Measurements from ENCODE around the gene MED1. TPM values are rescaled to one million over a fixed set of nuclear protein-coding genes. Genes with fewer than 3 reads are reported as not detected.

MED1 gene
- total and polyA plus RNA-seq, 2 donors from 2014 or later: 7.1 to 34.6 TPM

DNA sequence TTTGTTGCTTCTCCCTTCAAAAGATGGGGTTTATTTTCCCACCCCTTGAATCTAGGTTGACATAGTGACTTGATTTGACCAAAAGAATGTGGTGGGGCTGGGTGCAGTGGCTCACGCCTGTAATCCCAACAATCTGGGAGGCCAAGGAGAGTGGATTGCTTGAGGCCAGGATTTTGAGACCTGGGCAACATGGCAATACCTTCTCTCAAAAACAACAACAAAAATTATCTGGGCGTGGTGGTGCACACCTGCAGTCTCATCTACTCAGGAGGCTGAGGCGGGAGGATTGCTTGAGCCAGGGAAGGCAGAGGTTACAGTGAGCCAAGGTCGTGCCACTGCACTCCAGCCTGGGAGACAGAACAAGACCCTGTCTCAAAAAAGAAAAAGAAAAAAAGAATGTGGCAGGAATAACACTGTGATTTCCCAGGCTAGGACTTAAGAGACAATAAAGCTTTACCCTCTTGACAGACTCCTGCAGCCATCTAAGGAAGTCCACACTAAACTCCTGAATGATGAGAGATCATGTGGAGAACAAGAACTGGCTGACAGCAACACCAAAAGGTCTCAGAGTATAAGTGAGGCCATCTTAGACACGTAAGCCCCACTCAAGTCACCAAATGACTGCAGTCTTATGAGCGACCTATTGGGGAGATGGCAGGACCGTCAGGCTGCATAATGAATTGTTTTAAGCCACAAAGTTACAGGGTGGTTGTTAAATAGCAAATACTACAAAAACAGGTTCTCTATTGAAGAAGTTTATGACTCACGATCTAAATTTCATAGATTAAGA lies 86.6 kb downstream of the MED1 start:
- intact Hi-C loops (cut with DNase I): no loop called here
- no peak overlapping the region for H3K9ac ChIP-seq (ENCODE audit: low read length in 3 of 3)
- no peaks in the 10 kb centered on the region for H3K27me3 ChIP-seq (ENCODE audit: control insufficient read depth, insufficient read depth, low read length)
- H3K4me3 ChIP-seq (ENCODE audit: low read length in 3 of 3): no peak overlapping the region
- H3K4me1 ChIP-seq (ENCODE audit: control insufficient read depth in 2 of 3, insufficient read depth in 2 of 3, low read depth in 1 of 3, low read length in 3 of 3): peaks cover 0 to 4% (median 0%) of the 10 kb centered on the region in 3 donors
- TF ChIP-seq, protein P1, sequence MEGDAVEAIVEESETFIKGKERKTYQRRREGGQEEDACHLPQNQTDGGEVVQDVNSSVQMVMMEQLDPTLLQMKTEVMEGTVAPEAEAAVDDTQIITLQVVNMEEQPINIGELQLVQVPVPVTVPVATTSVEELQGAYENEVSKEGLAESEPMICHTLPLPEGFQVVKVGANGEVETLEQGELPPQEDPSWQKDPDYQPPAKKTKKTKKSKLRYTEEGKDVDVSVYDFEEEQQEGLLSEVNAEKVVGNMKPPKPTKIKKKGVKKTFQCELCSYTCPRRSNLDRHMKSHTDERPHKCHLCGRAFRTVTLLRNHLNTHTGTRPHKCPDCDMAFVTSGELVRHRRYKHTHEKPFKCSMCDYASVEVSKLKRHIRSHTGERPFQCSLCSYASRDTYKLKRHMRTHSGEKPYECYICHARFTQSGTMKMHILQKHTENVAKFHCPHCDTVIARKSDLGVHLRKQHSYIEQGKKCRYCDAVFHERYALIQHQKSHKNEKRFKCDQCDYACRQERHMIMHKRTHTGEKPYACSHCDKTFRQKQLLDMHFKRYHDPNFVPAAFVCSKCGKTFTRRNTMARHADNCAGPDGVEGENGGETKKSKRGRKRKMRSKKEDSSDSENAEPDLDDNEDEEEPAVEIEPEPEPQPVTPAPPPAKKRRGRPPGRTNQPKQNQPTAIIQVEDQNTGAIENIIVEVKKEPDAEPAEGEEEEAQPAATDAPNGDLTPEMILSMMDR (IDR thresholded peaks at IDR 0.05; ENCODE audit: borderline replicate concordance, extremely low read depth, insufficient read depth): no peak
- no peak overlapping the region for H3K27ac ChIP-seq (ENCODE audit: low read depth in 2 of 2, low read length in 2 of 2)
- FAIRE-seq: no peak
- no peak for DNase-seq
- no peaks in the 10 kb centered on the region for H3K36me3 ChIP-seq (ENCODE audit: control insufficient read depth in 2 of 3, insufficient read depth in 3 of 3, low read length in 3 of 3)
- H3K9me3 ChIP-seq (ENCODE audit: control insufficient read depth in 2 of 3, insufficient read depth in 1 of 3, low read length in 3 of 3): no peaks in the 10 kb centered on the region

DNA sequence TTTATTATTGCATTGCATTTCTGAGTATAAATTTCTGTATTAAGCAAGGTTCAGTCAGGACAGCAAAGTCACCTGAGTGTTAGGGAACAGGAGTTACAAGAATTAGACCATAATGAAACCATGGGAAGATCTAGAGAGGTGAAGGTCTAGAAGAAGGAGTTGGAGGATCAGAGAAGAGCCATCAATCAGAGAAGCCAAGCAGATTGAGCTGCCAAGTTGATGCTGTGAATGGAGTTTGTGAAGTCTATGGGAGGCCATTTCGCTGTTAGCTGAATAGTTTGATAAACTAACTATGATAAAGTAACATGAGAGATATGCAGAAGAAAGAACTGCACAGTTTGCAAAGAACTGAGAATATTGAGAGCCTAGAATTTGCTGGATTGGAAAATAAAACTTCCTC lies 90.0 kb downstream of the MED1 start:
- TF ChIP-seq, protein P1 (IDR thresholded peaks at IDR 0.05; ENCODE audit: borderline replicate concordance, extremely low read depth, insufficient read depth): no peak
- no peaks in the 10 kb centered on the region for H3K27me3 ChIP-seq (ENCODE audit: control insufficient read depth, insufficient read depth, low read length)
- H3K36me3 ChIP-seq (ENCODE audit: control insufficient read depth in 2 of 3, insufficient read depth in 3 of 3, low read length in 3 of 3): no peaks in the 10 kb centered on the region
- no peaks in the 10 kb centered on the region for H3K9me3 ChIP-seq (ENCODE audit: control insufficient read depth in 2 of 3, insufficient read depth in 1 of 3, low read length in 3 of 3)
- intact Hi-C loops (cut with DNase I): no loop called here
- H3K27ac ChIP-seq (ENCODE audit: low read depth in 2 of 2, low read length in 2 of 2): no peak overlapping the region
- DNase-seq (no peak), FAIRE-seq (no peak)
- H3K4me1 ChIP-seq (ENCODE audit: control insufficient read depth in 2 of 3, insufficient read depth in 2 of 3, low read depth in 1 of 3, low read length in 3 of 3): peaks cover 0 to 4% (median 0%) of the 10 kb centered on the region in 3 donors
- no peak overlapping the region for H3K9ac ChIP-seq (ENCODE audit: low read length in 3 of 3)
- no peak overlapping the region for H3K4me3 ChIP-seq (ENCODE audit: low read length in 3 of 3)

DNA sequence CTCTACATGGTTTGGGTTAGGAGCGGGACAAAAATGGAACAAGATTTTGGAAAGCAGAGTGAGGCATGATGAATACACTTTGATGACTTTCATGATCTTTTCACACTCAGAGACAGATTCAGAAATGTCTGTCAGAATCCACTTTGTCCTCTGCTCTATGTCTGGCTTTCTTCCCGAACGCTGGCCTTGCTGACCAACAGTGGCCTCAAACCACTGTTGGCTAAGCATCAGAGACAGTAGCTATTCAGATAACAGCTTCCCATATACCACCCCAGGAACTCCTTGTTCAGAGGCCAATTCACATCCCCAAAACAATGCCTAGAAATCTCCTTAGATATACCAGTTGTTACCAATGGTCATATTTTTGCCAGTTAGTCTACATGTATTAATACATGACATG lies 90.5 kb downstream of the MED1 start:
- no peak overlapping the region for H3K27ac ChIP-seq (ENCODE audit: low read depth in 2 of 2, low read length in 2 of 2)
- intact Hi-C loops (cut with DNase I): no loop called here
- peaks cover 0 to 4% (median 0%) of the 10 kb centered on the region in 3 donors for H3K4me1 ChIP-seq (ENCODE audit: control insufficient read depth in 2 of 3, insufficient read depth in 2 of 3, low read depth in 1 of 3, low read length in 3 of 3)
- no peak overlapping the region for H3K9ac ChIP-seq (ENCODE audit: low read length in 3 of 3)
- no peaks in the 10 kb centered on the region for H3K36me3 ChIP-seq (ENCODE audit: control insufficient read depth in 2 of 3, insufficient read depth in 3 of 3, low read length in 3 of 3)
- H3K4me3 ChIP-seq (ENCODE audit: low read length in 3 of 3): no peak overlapping the region
- TF ChIP-seq, protein P1 (IDR thresholded peaks at IDR 0.05; ENCODE audit: borderline replicate concordance, extremely low read depth, insufficient read depth): no peak
- DNase-seq (no peak), FAIRE-seq (no peak)
- H3K27me3 ChIP-seq (ENCODE audit: control insufficient read depth, insufficient read depth, low read length): no peaks in the 10 kb centered on the region
- no peaks in the 10 kb centered on the region for H3K9me3 ChIP-seq (ENCODE audit: control insufficient read depth in 2 of 3, insufficient read depth in 1 of 3, low read length in 3 of 3)
